GM21737 (cell line): ENCODE data around the gene NCR3LG1.

Experiments
- ATAC-seq: cut with Tn5 transposase; IDR thresholded peaks from one replicate; pipeline ENCODE4 v1.9.1; 2021; ENCODE audit warnings: mild to moderate bottlenecking, moderate library complexity; ENCODE audit not compliant: unreplicated experiment

Gene NCR3LG1

DNA sequence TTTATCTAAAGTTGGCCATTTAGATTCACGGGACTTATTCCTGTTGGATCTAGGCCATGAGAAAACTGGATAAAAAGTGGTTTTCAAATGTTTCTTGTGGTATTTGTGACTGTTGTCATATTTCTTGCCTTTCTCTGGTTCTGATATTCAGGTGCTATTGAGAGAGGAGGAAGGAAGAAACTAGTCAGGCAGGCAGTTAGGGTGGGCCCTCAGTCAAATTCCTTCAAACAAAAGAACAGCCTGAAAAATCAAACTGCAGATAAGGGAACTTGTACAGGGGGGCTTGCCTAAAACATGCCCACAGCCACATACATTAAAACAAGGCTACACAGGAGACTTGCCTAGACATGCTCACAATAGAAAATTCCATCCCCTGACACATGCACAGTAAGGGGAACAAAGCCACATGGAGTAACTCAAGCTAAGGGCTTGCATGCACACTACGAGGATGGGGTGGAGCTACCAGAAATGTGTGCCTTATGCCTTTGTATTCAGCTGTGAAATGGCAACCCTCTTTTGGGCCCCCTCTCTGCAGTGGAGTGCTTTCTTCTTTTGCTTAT lies 18.2 kb downstream of the NCR3LG1 start:
- no peak for ATAC-seq

GRCh38 chr11:17371614-17372013 lies 20.0 kb downstream of the NCR3LG1 start:
- no peak for ATAC-seq

GRCh38 chr11:17375547-17375946 lies 23.9 kb downstream of the NCR3LG1 start:
- ATAC-seq = no peak

DNA sequence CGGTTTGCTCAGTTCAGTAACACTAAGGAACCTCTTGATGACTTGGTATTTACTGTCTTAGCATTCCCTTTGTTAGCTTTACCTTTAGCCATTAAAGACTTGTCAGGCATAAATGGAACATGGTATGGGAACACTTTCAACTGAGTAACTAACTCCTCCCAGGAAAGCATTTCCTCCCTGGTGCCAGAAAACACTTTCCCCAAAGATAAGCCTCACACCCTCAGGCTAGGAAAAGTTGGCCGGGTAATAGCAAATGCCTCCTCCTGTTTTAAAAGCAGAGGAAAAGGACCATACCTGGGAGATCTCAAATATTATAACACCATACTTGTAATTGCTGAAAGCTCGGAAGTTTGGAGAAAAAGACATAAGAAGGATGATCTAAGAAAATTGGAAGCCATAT lies 24.9 kb downstream of the NCR3LG1 start:
- ATAC-seq = no peak

GRCh38 chr11:17378655-17379054 lies 27.1 kb downstream of the NCR3LG1 start:
- ATAC-seq = no peak

- ATAC-seq = no peak
Measured at GRCh38 chr11:17379383-17380180, 28.0 kb downstream of the NCR3LG1 start.

GRCh38 chr11:17381156-17381555 lies 29.6 kb downstream of the NCR3LG1 start:
- ATAC-seq = no peak

GRCh38 chr11:17382046-17382728 lies 30.6 kb downstream of the NCR3LG1 start:
- no peak for ATAC-seq

DNA sequence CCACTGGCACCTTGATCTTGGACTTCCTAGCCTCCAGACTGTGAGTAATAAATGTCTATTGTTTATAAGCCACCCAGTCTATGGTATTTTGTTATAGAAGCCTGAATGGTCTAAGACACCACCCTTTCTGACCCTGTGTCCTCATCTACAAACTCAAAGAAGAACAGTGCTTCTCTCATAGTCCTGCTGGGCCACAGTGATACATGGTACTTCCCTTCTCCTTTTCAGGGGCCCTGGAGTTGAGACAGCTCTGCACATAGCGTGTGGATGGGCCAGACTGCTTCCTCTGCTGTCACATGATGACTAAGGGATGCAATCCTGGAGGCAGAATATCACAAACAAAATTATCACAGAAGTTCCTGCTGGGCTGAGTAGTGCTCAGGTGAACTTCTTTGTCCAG lies 31.9 kb downstream of the NCR3LG1 start:
- no peak for ATAC-seq

- ATAC-seq = no peak
Measured at GRCh38 chr11:17384002-17384511, 32.5 kb downstream of the NCR3LG1 start.

DNA sequence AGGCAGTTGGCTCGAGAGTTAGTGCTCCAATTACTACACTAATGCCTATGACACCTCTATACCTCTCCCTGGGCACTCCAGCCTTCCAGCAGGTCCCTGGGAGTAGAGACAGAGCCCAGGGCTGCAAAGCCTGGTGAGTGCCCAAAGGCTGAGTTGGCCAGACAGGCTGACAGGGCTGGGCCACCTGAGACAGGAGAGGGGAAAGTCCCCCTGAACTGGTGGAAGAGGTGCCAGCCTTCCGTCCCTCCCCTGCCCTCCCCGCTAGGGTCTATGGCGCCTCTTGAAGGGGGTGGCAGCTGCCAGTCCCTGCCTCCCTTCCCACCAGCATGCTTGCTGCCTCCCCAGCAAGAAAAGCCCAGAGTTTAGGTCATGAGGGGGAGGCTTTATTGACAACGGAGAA lies 33.9 kb downstream of the NCR3LG1 start:
- no peak for ATAC-seq

GRCh38 chr11:17385926-17386325 lies 34.3 kb downstream of the NCR3LG1 start:
- ATAC-seq = no peak

- peak; percentile 45 for ATAC-seq
Measured at GRCh38 chr11:17386331-17387084, 34.9 kb downstream of the NCR3LG1 start.

DNA sequence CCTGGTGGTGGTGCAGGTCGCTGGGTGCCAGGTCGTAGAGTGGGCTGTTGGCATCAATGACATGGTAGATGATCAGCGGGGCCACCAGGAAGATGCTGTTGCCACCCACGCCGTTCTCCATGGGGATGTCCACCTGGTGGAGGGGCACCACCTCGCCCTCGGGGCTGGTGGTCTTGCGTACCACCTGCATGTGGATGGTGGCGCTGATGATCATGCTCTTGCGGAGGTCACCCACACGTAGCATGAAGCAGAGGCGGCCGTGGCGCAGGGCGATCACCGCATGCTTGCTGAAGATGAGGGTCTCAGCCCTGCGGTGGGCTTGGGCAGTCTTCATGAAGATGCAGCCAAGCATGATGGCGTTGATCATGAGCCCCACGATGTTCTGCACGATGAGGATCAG lies 35.7 kb downstream of the NCR3LG1 start:
- no peak for ATAC-seq

DNA sequence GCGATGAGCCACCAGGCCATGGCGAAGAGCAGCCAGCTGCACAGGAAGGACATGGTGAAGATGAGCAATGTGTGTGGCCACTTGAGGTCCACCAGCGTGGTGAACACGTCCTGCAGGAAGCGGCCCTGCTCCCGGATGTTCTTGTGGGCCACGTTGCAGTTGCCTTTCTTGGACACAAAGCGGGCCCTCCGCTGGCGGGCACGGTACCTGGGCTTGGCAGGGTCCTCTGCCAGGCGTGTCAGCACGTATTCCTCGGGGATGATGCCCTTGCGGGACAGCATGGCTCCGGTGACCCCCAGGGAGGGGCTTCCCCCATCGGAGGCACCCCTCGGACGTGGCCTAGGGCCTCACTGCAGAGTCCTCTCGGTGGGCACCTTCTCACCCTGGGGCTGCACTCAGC lies 36.2 kb downstream of the NCR3LG1 start:
- no peak for ATAC-seq

DNA sequence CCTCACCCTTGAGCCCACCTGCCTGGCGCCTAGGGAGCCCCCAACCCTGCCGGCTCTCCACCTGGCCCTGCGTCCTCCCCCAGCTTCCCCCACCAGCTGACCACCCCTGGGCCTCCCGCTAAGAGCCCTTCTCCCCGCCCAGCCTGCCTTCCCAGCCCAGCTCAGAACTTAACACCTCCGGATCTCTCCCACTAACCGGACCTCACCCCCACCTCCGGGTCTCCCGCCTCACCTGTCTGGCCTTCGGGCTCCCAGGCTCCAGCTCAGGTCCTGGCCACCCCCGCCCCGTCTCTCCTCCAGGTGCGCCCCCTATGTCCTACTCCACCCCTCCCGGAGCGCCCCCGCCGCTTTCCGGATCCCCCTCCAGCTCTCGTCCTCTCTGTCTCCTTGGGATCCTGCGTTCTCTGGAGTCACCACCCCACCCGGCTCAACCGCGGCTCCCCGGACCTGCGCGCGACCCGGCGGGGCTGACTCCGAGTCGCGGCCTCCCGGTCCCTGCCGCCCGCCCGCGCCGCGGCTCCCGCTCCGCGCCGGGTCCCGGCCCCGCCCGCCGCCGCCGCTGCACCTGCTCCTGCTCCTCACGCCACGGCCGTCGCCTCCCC lies 37.1 kb downstream of the NCR3LG1 start, which contains the start of gene KCNJ11:
TSS of gene KCNJ11 (minus strand) at position 51 of the 602 bp plus-strand sequence. CDS start 568 bp downstream, outside the sequence.
- ATAC-seq = peak; percentile 43

GRCh38 chr11:17389211-17389956 lies 37.8 kb downstream of the NCR3LG1 start:
- ATAC-seq = peak; percentile 61

DNA sequence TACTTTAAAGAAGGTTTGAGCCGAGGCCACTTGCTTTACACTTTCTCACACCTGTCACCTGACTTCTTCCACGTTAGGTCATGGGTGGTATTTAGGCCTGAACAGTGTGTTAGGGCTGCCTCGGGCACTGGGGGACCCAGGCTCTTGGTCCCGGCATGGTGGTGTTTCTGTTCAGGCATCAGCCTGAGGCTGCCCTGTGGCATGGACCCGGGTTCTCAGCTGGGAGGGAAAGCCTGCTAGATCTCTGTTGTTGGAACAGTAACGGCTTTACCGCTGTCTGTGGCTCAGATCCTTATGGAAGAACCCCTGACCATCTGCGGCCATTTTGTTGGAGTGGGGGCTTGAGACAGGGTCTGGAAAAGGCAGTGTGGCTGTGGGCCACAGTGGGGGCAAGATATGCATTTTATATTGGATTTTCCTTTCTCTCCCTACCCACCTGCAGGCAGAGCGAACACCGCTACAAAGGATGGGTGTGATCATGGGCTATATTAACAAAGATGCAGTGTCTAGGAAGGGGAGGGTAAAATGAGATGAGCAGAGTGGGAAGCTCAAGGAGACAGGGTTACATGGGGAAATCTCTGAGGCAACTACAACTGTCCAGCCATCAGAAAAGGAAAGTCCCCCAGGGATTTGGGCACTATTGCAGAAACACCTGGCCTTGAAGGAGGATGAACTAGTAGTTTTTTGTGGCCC lies 38.5 kb downstream of the NCR3LG1 start:
- ATAC-seq = no peak
